GM23338 (cell line): ENCODE data around the gene SYMPK. TPM values are rescaled to one million over a fixed set of nuclear protein-coding genes. Genes with fewer than 3 reads are reported as not detected.
"Not testable (repeated sequence)": the region's sequence is repeated elsewhere in the genome, so short reads cannot be mapped to it uniquely, and the experiment has no call there.

ENCODE experiments used
- ATAC-seq: fragments of 200-7000 bp; cut with Tn5 transposase; 3 replicates; pipeline ENCODE4 v1.9.1; 2020
- DNase-seq: peaks from one replicate; pipeline ENCODE4 v3.0.0-alpha.2; 2015; ENCODE audit warnings: low spot score
- H2AFZ ChIP-seq: fragments of 200-600 bp; sonication (generic); 2 replicates; pipeline ENCODE4 v1.8.0; 2016; ENCODE audit warnings: antibody characterized with exemption, mild to moderate bottlenecking, moderate library complexity
- H3F3A ChIP-seq: fragments of 200-600 bp; sonication (generic); replicated peaks from 2 replicates; pipeline ENCODE4 v1.8.0; 2017; ENCODE audit warnings: antibody characterized with exemption, mixed run types, low read depth
- H3K27ac ChIP-seq: fragments of 200-600 bp; sonication (generic); 2 replicates; pipeline ENCODE4 v1.6.1; 2016; ENCODE audit warnings: low read depth
- H3K27me3 ChIP-seq: fragments of 200-600 bp; sonication (generic); 2 replicates; pipeline ENCODE4 v1.8.0; 2016; ENCODE audit warnings: mild to moderate bottlenecking, mixed run types, moderate library complexity; ENCODE audit not compliant: insufficient read depth
- H3K36me3 ChIP-seq: fragments of 200-600 bp; sonication (generic); 2 replicates; pipeline ENCODE4 v1.8.0; 2016; ENCODE audit warnings: mild to moderate bottlenecking; ENCODE audit not compliant: insufficient read depth
- H3K4me1 ChIP-seq: fragments of 200-600 bp; sonication (generic); 2 replicates; pipeline ENCODE4 v1.8.0; 2016; ENCODE audit warnings: mild to moderate bottlenecking, moderate library complexity; ENCODE audit not compliant: insufficient read depth
- H3K4me2 ChIP-seq: fragments of 200-600 bp; sonication (generic); 2 replicates; pipeline ENCODE4 v1.7.1; 2017; ENCODE audit warnings: mixed run types
- H3K4me3 ChIP-seq: fragments of 200-600 bp; sonication (generic); 2 replicates; pipeline ENCODE4 v1.6.1; 2016; ENCODE audit warnings: mixed run types
- H3K79me2 ChIP-seq: fragments of 200-600 bp; sonication (generic); replicated peaks from 2 replicates; pipeline ENCODE4 v1.8.0; 2017; ENCODE audit warnings: mild to moderate bottlenecking; ENCODE audit not compliant: insufficient read depth
- H3K9me2 ChIP-seq: fragments of 200-600 bp; sonication (generic); 2 replicates; pipeline ENCODE4 v1.8.0; 2017; ENCODE audit not compliant: insufficient read depth
- H4K20me1 ChIP-seq: fragments of 200-600 bp; sonication (generic); replicated peaks from 2 replicates; pipeline ENCODE4 v1.8.0; 2017; ENCODE audit warnings: mild to moderate bottlenecking; ENCODE audit not compliant: insufficient read depth
- H3K27ac Mint-ChIP-seq: 2 replicates; pipeline ENCODE4 v1.8.0; 2020; ENCODE audit warnings: inconsistent platforms, mild to moderate bottlenecking, moderate library complexity, mixed read lengths
- H3K27me3 Mint-ChIP-seq: 3 replicates; pipeline ENCODE4 v1.8.0; 2022; ENCODE audit warnings: low read depth, mild to moderate bottlenecking, moderate library complexity, mixed read lengths, inconsistent platforms; ENCODE audit not compliant: insufficient read depth, poor library complexity
- H3K36me3 Mint-ChIP-seq: 3 replicates; pipeline ENCODE4 v1.8.0; 2021; ENCODE audit warnings: low read depth, mild to moderate bottlenecking, inconsistent platforms, moderate library complexity, mixed read lengths
- H3K4me1 Mint-ChIP-seq: 3 replicates; pipeline ENCODE4 v1.8.0; 2020; ENCODE audit warnings: mild to moderate bottlenecking, inconsistent platforms, mixed read lengths
- H3K4me3 Mint-ChIP-seq: 3 replicates; pipeline ENCODE4 v1.8.0; 2021; ENCODE audit warnings: moderate library complexity, mild to moderate bottlenecking, inconsistent platforms, mixed read lengths
- H3K9me3 Mint-ChIP-seq: 3 replicates; pipeline ENCODE4 v1.8.0; 2020; ENCODE audit warnings: moderate library complexity, mild to moderate bottlenecking, inconsistent platforms, mixed read lengths
- CREB1 ChIP-seq: fragments of 250-450 bp; sonication (Bioruptor Pico); IDR thresholded peaks from 2 replicates; pipeline ENCODE4 v1.5.0; 2020; ENCODE audit warnings: low read depth, mild to moderate bottlenecking, moderate library complexity
- EZH2 ChIP-seq: fragments of 200-600 bp; sonication (generic); IDR thresholded peaks from one replicate; pipeline ENCODE4 v1.8.0; 2017; ENCODE audit warnings: antibody characterized with exemption, mild to moderate bottlenecking, low read depth; ENCODE audit not compliant: unreplicated experiment
- NANOG ChIP-seq: IDR thresholded peaks from 2 replicates; pipeline ENCODE4 v1.6.1; 2016; ENCODE audit warnings: antibody characterized with exemption, borderline replicate concordance
- POLR2AphosphoS5 ChIP-seq: IDR thresholded peaks from 2 replicates; pipeline ENCODE4 v1.6.1; 2016; ENCODE audit warnings: antibody characterized with exemption, low read depth
- REST ChIP-seq: IDR thresholded peaks from one replicate; pipeline ENCODE4 v1.6.1; 2018; ENCODE audit warnings: antibody characterized with exemption; ENCODE audit not compliant: unreplicated experiment
- STAT1 ChIP-seq: IDR thresholded peaks from one replicate; pipeline ENCODE4 v1.6.1; 2016; ENCODE audit warnings: antibody characterized with exemption; ENCODE audit not compliant: unreplicated experiment
- ZNF114 ChIP-seq: fragments of 250-450 bp; sonication (Bioruptor Pico); IDR thresholded peaks from 2 replicates; pipeline ENCODE4 v1.5.0; 2020; ENCODE audit warnings: mild to moderate bottlenecking, moderate library complexity
- ZNF462 ChIP-seq: fragments of 250-450 bp; sonication (Bioruptor Pico); IDR thresholded peaks from 2 replicates; pipeline ENCODE4 v1.5.0; 2020; ENCODE audit warnings: mild to moderate bottlenecking, moderate library complexity
- polyA plus RNA-seq: library from polyadenylated mRNA; unstranded; fragments of >200 nt; fragmentation: Nextera tagmentation; extraction: Ambion mirVana; gene quantifications from 2 replicates; pipeline ENCODE4 v1.2.1, GENCODE V29; 2016
- total RNA-seq: library from RNA; depleted of rRNA; stranded (reverse); fragments of >200 nt; shearing (Covaris generic); gene quantifications from 2 replicates; pipeline ENCODE4 v1.2.3, GENCODE V29; 2014
- TF ChIP-seq, protein P1 (sequence below), 2 experiments: fragments of 200-600 bp in 1 of 2; sonication (generic) in 1 of 2; conservative IDR thresholded peaks; 2 replicates each; pipeline versions ENCODE4 v1.5.1 to v1.6.1; 2016 to 2017; ENCODE audit warnings: antibody characterized with exemption in 2 of 2, low read depth in 2 of 2, mild to moderate bottlenecking in 2 of 2, moderate library complexity in 1 of 2

SYMPK gene
- total and polyA plus RNA-seq, 2 experiments from 2014 or later = 36.8 to 82.1 TPM

DNA sequence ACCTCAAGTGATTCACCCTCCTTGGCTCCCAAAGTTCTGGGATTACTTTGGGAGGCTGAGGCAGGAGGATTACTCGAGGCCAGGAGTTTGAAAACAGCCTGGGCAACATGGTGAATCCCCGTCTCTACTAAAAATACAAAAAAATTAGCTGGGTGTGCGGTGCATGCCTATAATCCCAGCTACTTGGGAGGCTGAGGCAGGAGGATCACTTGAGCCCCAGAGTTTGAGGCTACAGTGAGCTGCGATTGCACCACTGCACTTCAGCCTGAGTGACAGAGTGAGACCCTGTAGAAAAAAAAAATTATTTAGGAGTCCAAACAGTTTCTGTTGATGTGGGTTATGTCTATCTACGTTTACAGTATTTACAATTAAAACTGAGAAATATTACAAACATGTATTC is 7.9 kb upstream of the SYMPK start:
- Mint-ChIP-seq H3K36me3 (peaks cover 20% of the 10 kb centered on the region), H3K9me3 (no peaks in the 10 kb centered on the region), H3K4me1 (peaks cover 34% of the 10 kb centered on the region), H3K4me3 (no peak overlapping the region), H3K27me3 (peaks cover 16% of the 10 kb centered on the region), H3K27ac (no peak overlapping the region)
- H3K4me3 ChIP-seq = no peak overlapping the region
- DNase-seq (no peak), ATAC-seq (no peak)
- no peaks in the 10 kb centered on the region for H3K36me3 ChIP-seq
- H3F3A ChIP-seq = peaks cover 6% of the 10 kb centered on the region; the same call in 1 of the 2 replicates
- peaks cover 5% of the 10 kb centered on the region; the same call in 1 of the 2 replicates for H4K20me1 ChIP-seq
- no peak overlapping the region for H3K27ac ChIP-seq
- no peak for TF ChIP-seq CREB1 (CRISPR knock-in tag)
- no peak for TF ChIP-seq POLR2AphosphoS5
- TF ChIP-seq, protein P1, sequence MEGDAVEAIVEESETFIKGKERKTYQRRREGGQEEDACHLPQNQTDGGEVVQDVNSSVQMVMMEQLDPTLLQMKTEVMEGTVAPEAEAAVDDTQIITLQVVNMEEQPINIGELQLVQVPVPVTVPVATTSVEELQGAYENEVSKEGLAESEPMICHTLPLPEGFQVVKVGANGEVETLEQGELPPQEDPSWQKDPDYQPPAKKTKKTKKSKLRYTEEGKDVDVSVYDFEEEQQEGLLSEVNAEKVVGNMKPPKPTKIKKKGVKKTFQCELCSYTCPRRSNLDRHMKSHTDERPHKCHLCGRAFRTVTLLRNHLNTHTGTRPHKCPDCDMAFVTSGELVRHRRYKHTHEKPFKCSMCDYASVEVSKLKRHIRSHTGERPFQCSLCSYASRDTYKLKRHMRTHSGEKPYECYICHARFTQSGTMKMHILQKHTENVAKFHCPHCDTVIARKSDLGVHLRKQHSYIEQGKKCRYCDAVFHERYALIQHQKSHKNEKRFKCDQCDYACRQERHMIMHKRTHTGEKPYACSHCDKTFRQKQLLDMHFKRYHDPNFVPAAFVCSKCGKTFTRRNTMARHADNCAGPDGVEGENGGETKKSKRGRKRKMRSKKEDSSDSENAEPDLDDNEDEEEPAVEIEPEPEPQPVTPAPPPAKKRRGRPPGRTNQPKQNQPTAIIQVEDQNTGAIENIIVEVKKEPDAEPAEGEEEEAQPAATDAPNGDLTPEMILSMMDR (conservative IDR thresholded peaks at IDR 0.05; ENCODE audit: low read depth in 2 of 2) = no peak
- no peak for TF ChIP-seq STAT1
- no peak for TF ChIP-seq ZNF462 (CRISPR knock-in tag)
- TF ChIP-seq ZNF114 = no peak
- TF ChIP-seq NANOG = no peak
- TF ChIP-seq EZH2 = no peak
- no peak for TF ChIP-seq REST
- H3K4me1 ChIP-seq = peaks cover 17% of the 10 kb centered on the region
- no peak overlapping the region for H3K4me2 ChIP-seq
- peaks cover 32% of the 10 kb centered on the region for H3K79me2 ChIP-seq
- H3K9me2 ChIP-seq = 0 out of 2 replicates have a peak, but pooled peaks cover 4% of the 10 kb centered on the region
- no peak overlapping the region for H2AFZ ChIP-seq
- no peaks in the 10 kb centered on the region for H3K27me3 ChIP-seq

GRCh38 chr19:45867241-45867640 is 4.3 kb upstream of the SYMPK start:
- ATAC-seq, DNase-seq, H2AFZ ChIP-seq, H3K4me3 Mint-ChIP-seq, H4K20me1 ChIP-seq, H3K4me3 ChIP-seq, H3K36me3 Mint-ChIP-seq, H3K27me3 ChIP-seq, H3K27ac ChIP-seq, H3K27ac Mint-ChIP-seq, H3F3A ChIP-seq, H3K36me3 ChIP-seq, H3K9me3 Mint-ChIP-seq, H3K9me2 ChIP-seq: not testable (repeated sequence)
- peaks cover 24% of the 10 kb centered on the region for H3K4me1 ChIP-seq
- Mint-ChIP-seq H3K4me1 (peaks cover 33% of the 10 kb centered on the region), H3K27me3 (peaks cover 30% of the 10 kb centered on the region)
- peak overlapping the region; percentile 96; the same call in 1 of the 2 replicates for H3K4me2 ChIP-seq
- peaks cover 49% of the 10 kb centered on the region for H3K79me2 ChIP-seq
